ENCODE measurements around the gene LSM14B.

- TF ChIP-seq POLR2AphosphoS5 (IDR thresholded peaks at IDR 0.05) (no peak), POLR2A (IDR thresholded peaks at IDR 0.05) (no peak)
These were observed 55.0 kb downstream of the LSM14B start for GRCh38 chr20:62177307-62177706.

All from suprapubic skin (tissue), 4 donors.